Endodermal cell (in vitro differentiated cells): ENCODE measurements around the gene CDH23. TPM values are rescaled to one million over a fixed set of nuclear protein-coding genes. Genes with fewer than 3 reads are reported as not detected.

ENCODE experiments used
- DNase-seq: peaks from one replicate; pipeline ENCODE4 v3.0.0-alpha.2; 2017
- H3K27ac ChIP-seq: 2 replicates; pipeline ENCODE4 v1.5.1; 2013; ENCODE audit warnings: mild to moderate bottlenecking, low read depth, low read length, moderate library complexity
- H3K27me3 ChIP-seq: 2 replicates; pipeline ENCODE4 v1.6.1; 2013; ENCODE audit warnings: mild to moderate bottlenecking, low read length, moderate library complexity; ENCODE audit not compliant: insufficient read depth, control insufficient read depth, poor library complexity, severe bottlenecking
- H3K36me3 ChIP-seq: 2 replicates; pipeline ENCODE4 v1.7.0; 2013; ENCODE audit warnings: mild to moderate bottlenecking, low read length, moderate library complexity; ENCODE audit not compliant: control insufficient read depth, insufficient read depth
- H3K4me1 ChIP-seq: one replicate; pipeline ENCODE4 v1.7.0; 2013; ENCODE audit warnings: low read length; ENCODE audit not compliant: control insufficient read depth, insufficient read depth
- H3K4me3 ChIP-seq: 2 replicates; pipeline ENCODE4 v1.5.1; 2013; ENCODE audit warnings: mild to moderate bottlenecking, low read length, moderate library complexity
- H3K9ac ChIP-seq: 2 replicates; pipeline ENCODE4 v1.6.1; 2013; ENCODE audit warnings: mild to moderate bottlenecking, low read length, moderate library complexity; ENCODE audit not compliant: poor library complexity, severe bottlenecking; ENCODE audit errors: extremely low read depth
- H3K9me3 ChIP-seq: 2 replicates; pipeline ENCODE4 v1.6.1; 2013; ENCODE audit warnings: mild to moderate bottlenecking, low read length, moderate library complexity; ENCODE audit not compliant: control insufficient read depth
- H3K27ac Mint-ChIP-seq: 2 replicates; pipeline ENCODE4 v1.8.0; 2020; ENCODE audit warnings: mixed read lengths
- H3K27me3 Mint-ChIP-seq: 2 replicates; pipeline ENCODE4 v1.8.0; 2021; ENCODE audit warnings: mild to moderate bottlenecking, mixed read lengths; ENCODE audit not compliant: insufficient read depth
- H3K36me3 Mint-ChIP-seq: 2 replicates; pipeline ENCODE4 v1.8.0; 2020; ENCODE audit warnings: low read depth, mixed read lengths
- H3K4me1 Mint-ChIP-seq: 2 replicates; pipeline ENCODE4 v1.8.0; 2020; ENCODE audit warnings: mixed read lengths
- H3K4me3 Mint-ChIP-seq: 2 replicates; pipeline ENCODE4 v1.8.0; 2020; ENCODE audit warnings: mild to moderate bottlenecking, moderate library complexity, mixed read lengths
- H3K9me3 Mint-ChIP-seq: 2 replicates; pipeline ENCODE4 v1.8.0; 2020; ENCODE audit warnings: mild to moderate bottlenecking, mixed read lengths
- WGBS, 2 experiments: methylation state at CpG; one replicate each; pipeline versions ENCODE4 v1.1.5 to v1.1.7; 2013; ENCODE audit warnings: missing lambda C conversion rate in 2 of 2, mixed read lengths in 1 of 2; ENCODE audit not compliant: insufficient coverage in 1 of 2, insufficient read length in 1 of 2; 5-methylcytosine and 5-hydroxymethylcytosine counted together
- total RNA-seq, 2 donors: library from RNA; stranded (reverse); fragmentation: NEBNext Ultra II Directional in 1 of 2; extraction: Animal tissue kit (Norgen Biotek cat#: 25700) in 1 of 2; gene quantifications; 2 replicates in 1 of 2; 3 replicates in 1 of 2; pipeline ENCODE4 v1.2.1, GENCODE V29; 2021
- TF ChIP-seq, protein P1 (sequence below): fragments of 200-600 bp; sonication (generic); conservative IDR thresholded peaks from 2 replicates; pipeline ENCODE4 v1.5.0; 2021; ENCODE audit warnings: antibody characterized with exemption, mild to moderate bottlenecking

Gene CDH23
- total RNA-seq, 2 donors from 2014 or later, result 2.1 to 4.2 TPM

- H3K27ac Mint-ChIP-seq, result no peak within 1 kb of the TSS
- peak within 1 kb of the TSS; percentile 74 for H3K4me3 ChIP-seq
- H3K4me1 Mint-ChIP-seq, result no peaks in the 10 kb centered on the region
These were observed 376.7 kb downstream of the CDH23 start, which contains the start of gene VSIR for GRCh38 chr10:71773221-71773971. TSS of gene VSIR (minus strand) at chr10:71773520. CDS start at chr10:71773439, 81 bp downstream.

GRCh38 chr10:71774916-71775702 lies 378.4 kb downstream of the CDH23 start:
- no peaks in the 10 kb centered on the region for H3K4me1 ChIP-seq
- H3K9me3 Mint-ChIP-seq, result peaks cover 3% of the 10 kb centered on the region
- no peak overlapping the region for H3K4me3 Mint-ChIP-seq
- H3K36me3 Mint-ChIP-seq, result no peaks in the 10 kb centered on the region
- H3K27me3 ChIP-seq, result peaks cover 27% of the 10 kb centered on the region
- DNase-seq, result no peak
- WGBS, 2 experiments, result 20 to 70% methylated on average over 1 to 3 of the region's 3 CpGs
- H3K9me3 ChIP-seq, result no peaks in the 10 kb centered on the region
- no peak overlapping the region for H3K27ac ChIP-seq
- H3K4me1 Mint-ChIP-seq, result no peaks in the 10 kb centered on the region
- no peak overlapping the region for H3K9ac ChIP-seq
- no peak overlapping the region for H3K4me3 ChIP-seq
- TF ChIP-seq, protein P1, sequence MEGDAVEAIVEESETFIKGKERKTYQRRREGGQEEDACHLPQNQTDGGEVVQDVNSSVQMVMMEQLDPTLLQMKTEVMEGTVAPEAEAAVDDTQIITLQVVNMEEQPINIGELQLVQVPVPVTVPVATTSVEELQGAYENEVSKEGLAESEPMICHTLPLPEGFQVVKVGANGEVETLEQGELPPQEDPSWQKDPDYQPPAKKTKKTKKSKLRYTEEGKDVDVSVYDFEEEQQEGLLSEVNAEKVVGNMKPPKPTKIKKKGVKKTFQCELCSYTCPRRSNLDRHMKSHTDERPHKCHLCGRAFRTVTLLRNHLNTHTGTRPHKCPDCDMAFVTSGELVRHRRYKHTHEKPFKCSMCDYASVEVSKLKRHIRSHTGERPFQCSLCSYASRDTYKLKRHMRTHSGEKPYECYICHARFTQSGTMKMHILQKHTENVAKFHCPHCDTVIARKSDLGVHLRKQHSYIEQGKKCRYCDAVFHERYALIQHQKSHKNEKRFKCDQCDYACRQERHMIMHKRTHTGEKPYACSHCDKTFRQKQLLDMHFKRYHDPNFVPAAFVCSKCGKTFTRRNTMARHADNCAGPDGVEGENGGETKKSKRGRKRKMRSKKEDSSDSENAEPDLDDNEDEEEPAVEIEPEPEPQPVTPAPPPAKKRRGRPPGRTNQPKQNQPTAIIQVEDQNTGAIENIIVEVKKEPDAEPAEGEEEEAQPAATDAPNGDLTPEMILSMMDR, result no peak
- no peaks in the 10 kb centered on the region for H3K36me3 ChIP-seq
- H3K27me3 Mint-ChIP-seq, result peaks cover 38% of the 10 kb centered on the region
- no peak overlapping the region for H3K27ac Mint-ChIP-seq

More at GRCh38 chr10:71773221-71773971, 376.7 kb downstream of the CDH23 start, which contains the start of gene VSIR:
- peak; percentile 93 for DNase-seq
- Mint-ChIP-seq H3K4me3 (peak within 1 kb of the TSS; percentile 42), H3K27me3 (peaks cover 38% of the 10 kb centered on the region), H3K36me3 (no peaks in the 10 kb centered on the region), H3K9me3 (peaks cover 3% of the 10 kb centered on the region)
- TF ChIP-seq, protein P1, result peak; percentile 97
- Histone ChIP-seq H3K36me3 (no peaks in the 10 kb centered on the region), H3K4me1 (no peaks in the 10 kb centered on the region), H3K9ac (no peak within 1 kb of the TSS), H3K27ac (no peak within 1 kb of the TSS), H3K9me3 (no peaks in the 10 kb centered on the region), H3K27me3 (peaks cover 27% of the 10 kb centered on the region)
- WGBS, 2 experiments, result 6% methylated on average over 10 to 55 of the region's 55 CpGs

- Mint-ChIP-seq H3K27ac (no peak overlapping the region), H3K36me3 (no peaks in the 10 kb centered on the region), H3K4me1 (no peaks in the 10 kb centered on the region), H3K9me3 (peaks cover 3% of the 10 kb centered on the region), H3K4me3 (no peak overlapping the region), H3K27me3 (peaks cover 31% of the 10 kb centered on the region)
- H3K36me3 ChIP-seq, result no peaks in the 10 kb centered on the region
- H3K9me3 ChIP-seq, result no peaks in the 10 kb centered on the region
- H3K4me3 ChIP-seq, result no peak overlapping the region
- TF ChIP-seq, protein P1, result no peak
- H3K9ac ChIP-seq, result no peak overlapping the region
- WGBS, 2 experiments, result 68% methylated on average over 2 of the region's 2 CpGs; no CpG with 5 or more reads in 1 of the 2 experiments
- H3K27me3 ChIP-seq, result peaks cover 27% of the 10 kb centered on the region
- no peak overlapping the region for H3K27ac ChIP-seq
- no peaks in the 10 kb centered on the region for H3K4me1 ChIP-seq
- no peak for DNase-seq
These were observed 379.8 kb downstream of the CDH23 start for GRCh38 chr10:71776481-71776925.
